ENCODE data around the gene MAPT.

Gene MAPT

GRCh38 chr17:45964634-45965033 lies 70.3 kb downstream of the MAPT start:
- H3K27ac ChIP-seq: no peak overlapping the region
- DNase-seq (ENCODE audit: low read depth, low spot score): no peak

- DNase-seq (ENCODE audit: low read depth, low spot score): no peak
- no peak overlapping the region for H3K27ac ChIP-seq
Observed at GRCh38 chr17:45965812-45966211, 71.5 kb downstream of the MAPT start.

GRCh38 chr17:45966606-45967280 lies 72.4 kb downstream of the MAPT start:
- no peak for DNase-seq (ENCODE audit: low read depth, low spot score)

GRCh38 chr17:45967378-45967777 lies 73.0 kb downstream of the MAPT start:
- DNase-seq (ENCODE audit: low read depth, low spot score): no peak
- no peak overlapping the region for H3K27ac ChIP-seq

More at GRCh38 chr17:45966606-45967280, 72.4 kb downstream of the MAPT start:
- H3K27ac ChIP-seq: no peak overlapping the region

GRCh38 chr17:45968732-45969131 lies 74.4 kb downstream of the MAPT start:
- no peak for DNase-seq (ENCODE audit: low read depth, low spot score)
- no peak overlapping the region for H3K27ac ChIP-seq

GRCh38 chr17:45969726-45970125 lies 75.4 kb downstream of the MAPT start:
- no peak overlapping the region for H3K27ac ChIP-seq
- no peak for DNase-seq (ENCODE audit: low read depth, low spot score)

- DNase-seq (ENCODE audit: low read depth, low spot score): no peak
- H3K27ac ChIP-seq: no peak overlapping the region
Observed at GRCh38 chr17:45970659-45971058, 76.3 kb downstream of the MAPT start.

- no peak for DNase-seq (ENCODE audit: low read depth, low spot score)
Observed at GRCh38 chr17:45971698-45972141, 77.4 kb downstream of the MAPT start.

GRCh38 chr17:45972531-45972930 lies 78.2 kb downstream of the MAPT start:
- DNase-seq (ENCODE audit: low read depth, low spot score): no peak
- no peak overlapping the region for H3K27ac ChIP-seq

More at GRCh38 chr17:45971698-45972141, 77.4 kb downstream of the MAPT start:
- no peak overlapping the region for H3K27ac ChIP-seq

- peak; percentile 22 for DNase-seq (ENCODE audit: low read depth, low spot score)
- H3K27ac ChIP-seq: no peak overlapping the region
Observed at GRCh38 chr17:45973099-45973780, 78.9 kb downstream of the MAPT start.

GRCh38 chr17:45973946-45974859 lies 79.8 kb downstream of the MAPT start:
- H3K27ac ChIP-seq: no peak overlapping the region

GRCh38 chr17:45974916-45975630 lies 80.7 kb downstream of the MAPT start:
- DNase-seq (ENCODE audit: low read depth, low spot score): no peak
- no peak overlapping the region for H3K27ac ChIP-seq

More at GRCh38 chr17:45973946-45974859, 79.8 kb downstream of the MAPT start:
- DNase-seq (ENCODE audit: low read depth, low spot score): no peak

- DNase-seq (ENCODE audit: low read depth, low spot score): no peak
- H3K27ac ChIP-seq: no peak overlapping the region
Observed at GRCh38 chr17:45975640-45976295, 81.4 kb downstream of the MAPT start.

GRCh38 chr17:45976391-45976754 lies 82.0 kb downstream of the MAPT start:
- no peak for DNase-seq (ENCODE audit: low read depth, low spot score)
- H3K27ac ChIP-seq: no peak overlapping the region

GRCh38 chr17:45976755-45977505 lies 82.6 kb downstream of the MAPT start:
- DNase-seq (ENCODE audit: low read depth, low spot score): no peak
- H3K27ac ChIP-seq: no peak overlapping the region

- DNase-seq (ENCODE audit: low read depth, low spot score): no peak
- no peak overlapping the region for H3K27ac ChIP-seq
Observed at GRCh38 chr17:45977506-45977824, 83.1 kb downstream of the MAPT start.

- DNase-seq (ENCODE audit: low read depth, low spot score): no peak
Observed at GRCh38 chr17:45977976-45978626, 83.7 kb downstream of the MAPT start.

GRCh38 chr17:45979137-45979536 lies 84.8 kb downstream of the MAPT start:
- DNase-seq (ENCODE audit: low read depth, low spot score): no peak

More at GRCh38 chr17:45977976-45978626, 83.7 kb downstream of the MAPT start:
- H3K27ac ChIP-seq: no peak overlapping the region

GRCh38 chr17:45980855-45981254 lies 86.5 kb downstream of the MAPT start:
- no peak for DNase-seq (ENCODE audit: low read depth, low spot score)
- H3K27ac ChIP-seq: no peak overlapping the region

More at GRCh38 chr17:45979137-45979536, 84.8 kb downstream of the MAPT start:
- H3K27ac ChIP-seq: no peak overlapping the region
